ENCODE measurements around the gene FERMT2.

Gene FERMT2

GRCh38 chr14:52860209-52860608, 90.6 kb downstream of the FERMT2 start:
- TF ChIP-seq TAF1 (IDR thresholded peaks at IDR 0.05; ENCODE audit: borderline replicate concordance, low read depth, low read length), result no peak
- TF ChIP-seq POLR2AphosphoS5 (IDR thresholded peaks at IDR 0.05; ENCODE audit: low read depth, low read length), result no peak
- TF ChIP-seq POLR2A (IDR thresholded peaks at IDR 0.05; ENCODE audit: low read depth, low read length), result no peak
- FAIRE-seq, result no peak
- no peak for DNase-seq (ENCODE audit: insufficient read length)

- FAIRE-seq (no peak), DNase-seq (ENCODE audit: insufficient read length) (no peak)
- TF ChIP-seq TAF1 (IDR thresholded peaks at IDR 0.05; ENCODE audit: borderline replicate concordance, low read depth, low read length), result no peak
- no peak for TF ChIP-seq POLR2A (IDR thresholded peaks at IDR 0.05; ENCODE audit: low read depth, low read length)
- TF ChIP-seq POLR2AphosphoS5 (IDR thresholded peaks at IDR 0.05; ENCODE audit: low read depth, low read length), result no peak
Observed at GRCh38 chr14:52856139-52856538, 94.7 kb downstream of the FERMT2 start.

- TF ChIP-seq POLR2AphosphoS5 (IDR thresholded peaks at IDR 0.05; ENCODE audit: low read depth, low read length), result no peak
- no peak for TF ChIP-seq TAF1 (IDR thresholded peaks at IDR 0.05; ENCODE audit: borderline replicate concordance, low read depth, low read length)
- TF ChIP-seq POLR2A (IDR thresholded peaks at IDR 0.05; ENCODE audit: low read depth, low read length), result no peak
- FAIRE-seq, result no peak
Observed at GRCh38 chr14:52853522-52853854, 97.4 kb downstream of the FERMT2 start.

GRCh38 chr14:52852810-52853521, 97.9 kb downstream of the FERMT2 start:
- FAIRE-seq, result no peak

More at GRCh38 chr14:52853522-52853854, 97.4 kb downstream of the FERMT2 start:
- no peak for DNase-seq (ENCODE audit: insufficient read length)

GRCh38 chr14:52850451-52850909, 100.4 kb downstream of the FERMT2 start:
- DNase-seq (ENCODE audit: insufficient read length) (no peak), FAIRE-seq (no peak)
- TF ChIP-seq POLR2AphosphoS5 (IDR thresholded peaks at IDR 0.05; ENCODE audit: low read depth, low read length) (no peak), TAF1 (IDR thresholded peaks at IDR 0.05; ENCODE audit: borderline replicate concordance, low read depth, low read length) (no peak), POLR2A (IDR thresholded peaks at IDR 0.05; ENCODE audit: low read depth, low read length) (no peak)

More at GRCh38 chr14:52852810-52853521, 97.9 kb downstream of the FERMT2 start:
- no peak for DNase-seq (ENCODE audit: insufficient read length)
- no peak for TF ChIP-seq TAF1 (IDR thresholded peaks at IDR 0.05; ENCODE audit: borderline replicate concordance, low read depth, low read length)
- no peak for TF ChIP-seq POLR2AphosphoS5 (IDR thresholded peaks at IDR 0.05; ENCODE audit: low read depth, low read length)
- no peak for TF ChIP-seq POLR2A (IDR thresholded peaks at IDR 0.05; ENCODE audit: low read depth, low read length)

- no peak for DNase-seq (ENCODE audit: insufficient read length)
- TF ChIP-seq POLR2A (IDR thresholded peaks at IDR 0.05; ENCODE audit: low read depth, low read length) (no peak), POLR2AphosphoS5 (IDR thresholded peaks at IDR 0.05; ENCODE audit: low read depth, low read length) (no peak), TAF1 (IDR thresholded peaks at IDR 0.05; ENCODE audit: borderline replicate concordance, low read depth, low read length) (no peak)
- no peak for FAIRE-seq
Observed at GRCh38 chr14:52848626-52849025, 102.2 kb downstream of the FERMT2 start.

- TF ChIP-seq POLR2A (IDR thresholded peaks at IDR 0.05; ENCODE audit: low read depth, low read length) (no peak), TAF1 (IDR thresholded peaks at IDR 0.05; ENCODE audit: borderline replicate concordance, low read depth, low read length) (no peak), POLR2AphosphoS5 (IDR thresholded peaks at IDR 0.05; ENCODE audit: low read depth, low read length) (no peak)
- DNase-seq (ENCODE audit: insufficient read length), result no peak
- no peak for FAIRE-seq
Observed at GRCh38 chr14:52846591-52846990, 104.3 kb downstream of the FERMT2 start.

- DNase-seq (ENCODE audit: insufficient read length), result no peak
- no peak for TF ChIP-seq TAF1 (IDR thresholded peaks at IDR 0.05; ENCODE audit: borderline replicate concordance, low read depth, low read length)
- FAIRE-seq, result no peak
Observed at GRCh38 chr14:52845081-52845480, 105.8 kb downstream of the FERMT2 start.

GRCh38 chr14:52844262-52845060, 106.4 kb downstream of the FERMT2 start:
- no peak for TF ChIP-seq TAF1 (IDR thresholded peaks at IDR 0.05; ENCODE audit: borderline replicate concordance, low read depth, low read length)
- no peak for TF ChIP-seq POLR2AphosphoS5 (IDR thresholded peaks at IDR 0.05; ENCODE audit: low read depth, low read length)
- no peak for TF ChIP-seq POLR2A (IDR thresholded peaks at IDR 0.05; ENCODE audit: low read depth, low read length)
- FAIRE-seq (no peak), DNase-seq (ENCODE audit: insufficient read length) (no peak)

GRCh38 chr14:52840877-52841276, 110.0 kb downstream of the FERMT2 start:
- FAIRE-seq, result no peak
- no peak for DNase-seq (ENCODE audit: insufficient read length)
- TF ChIP-seq POLR2AphosphoS5 (IDR thresholded peaks at IDR 0.05; ENCODE audit: low read depth, low read length) (no peak), TAF1 (IDR thresholded peaks at IDR 0.05; ENCODE audit: borderline replicate concordance, low read depth, low read length) (no peak), POLR2A (IDR thresholded peaks at IDR 0.05; ENCODE audit: low read depth, low read length) (no peak)

GRCh38 chr14:52837451-52837850, 113.4 kb downstream of the FERMT2 start:
- no peak for DNase-seq (ENCODE audit: insufficient read length)
- FAIRE-seq, result no peak
- TF ChIP-seq POLR2A (IDR thresholded peaks at IDR 0.05; ENCODE audit: low read depth, low read length) (no peak), POLR2AphosphoS5 (IDR thresholded peaks at IDR 0.05; ENCODE audit: low read depth, low read length) (no peak), TAF1 (IDR thresholded peaks at IDR 0.05; ENCODE audit: borderline replicate concordance, low read depth, low read length) (no peak)

- no peak for DNase-seq (ENCODE audit: insufficient read length)
- TF ChIP-seq POLR2A (IDR thresholded peaks at IDR 0.05; ENCODE audit: low read depth, low read length), result no peak
- TF ChIP-seq TAF1 (IDR thresholded peaks at IDR 0.05; ENCODE audit: borderline replicate concordance, low read depth, low read length), result no peak
- TF ChIP-seq POLR2AphosphoS5 (IDR thresholded peaks at IDR 0.05; ENCODE audit: low read depth, low read length), result no peak
- FAIRE-seq, result no peak
Observed at GRCh38 chr14:52836063-52836462, 114.8 kb downstream of the FERMT2 start.

Data from GM12892 (cell line).